Liver (tissue), 9 donors: ENCODE data around the gene LHFPL6. TPM values are rescaled to one million over a fixed set of nuclear protein-coding genes. Genes with fewer than 3 reads are reported as not detected.

Source experiments
- DNase-seq: peaks from one replicate; pipeline ENCODE4 v3.0.0-alpha.2; 2017; ENCODE audit warnings: low spot score
- H3K27ac ChIP-seq, 2 donors: one replicate each; pipeline ENCODE4 v1.7.0; 2013; ENCODE audit warnings: inconsistent platforms in 2 of 2, low read length in 2 of 2, control low read depth in 1 of 2, low read depth in 1 of 2, mild to moderate bottlenecking in 1 of 2
- H3K27me3 ChIP-seq, 4 donors: one replicate each; pipeline versions ENCODE4 v1.6.1 to v1.7.0; 2013; ENCODE audit warnings: low read length in 3 of 4, inconsistent platforms in 1 of 4, mild to moderate bottlenecking in 1 of 4, moderate library complexity in 1 of 4; ENCODE audit not compliant: control insufficient read depth in 4 of 4, insufficient read depth in 4 of 4
- H3K36me3 ChIP-seq, 4 donors: one replicate each; pipeline versions ENCODE4 v1.6.1 to v1.7.0; 2013; ENCODE audit warnings: low read length in 3 of 4, mild to moderate bottlenecking in 3 of 4, low read depth in 1 of 4, moderate library complexity in 1 of 4; ENCODE audit not compliant: control insufficient read depth in 4 of 4, insufficient read depth in 3 of 4
- H3K4me1 ChIP-seq, 4 donors: one replicate each; pipeline versions ENCODE4 v1.6.1 to v1.7.0; 2013; ENCODE audit warnings: low read length in 3 of 4, mild to moderate bottlenecking in 3 of 4, moderate library complexity in 1 of 4; ENCODE audit not compliant: control insufficient read depth in 4 of 4, insufficient read depth in 4 of 4
- H3K4me3 ChIP-seq, 3 donors: one replicate each; pipeline versions ENCODE4 v1.6.1 to v1.7.0; 2013; ENCODE audit warnings: low read length in 3 of 3, control low read depth in 1 of 3, low read depth in 1 of 3, mild to moderate bottlenecking in 1 of 3
- H3K9ac ChIP-seq, 2 donors: one replicate each; pipeline ENCODE4 v1.7.0; 2013; ENCODE audit warnings: low read length in 2 of 2, mild to moderate bottlenecking in 2 of 2, moderate library complexity in 2 of 2, control low read depth in 1 of 2, low read depth in 1 of 2
- H3K9me3 ChIP-seq, 4 donors: one replicate each; pipeline versions ENCODE4 v1.6.1 to v1.7.0; 2013; ENCODE audit warnings: low read length in 3 of 4; ENCODE audit not compliant: control insufficient read depth in 4 of 4
- ATF3 ChIP-seq: IDR thresholded peaks from 2 replicates; pipeline ENCODE4 v1.6.1; 2016; ENCODE audit warnings: antibody characterized with exemption
- CTCF ChIP-seq: fragments of 150-350 bp; IDR thresholded peaks from 2 replicates; pipeline ENCODE4 v1.5.1; 2017; ENCODE audit warnings: improper control_type of control experiment, low read depth, low read length; ENCODE audit not compliant: missing input control
- EGR1 ChIP-seq, 2 donors: IDR thresholded peaks; 2 replicates each; pipeline ENCODE4 v1.6.1; 2016 to 2018; ENCODE audit warnings: antibody characterized with exemption in 2 of 2, low read depth in 2 of 2
- FOXA1 ChIP-seq: IDR thresholded peaks from 2 replicates; pipeline ENCODE4 v1.6.1; 2016; ENCODE audit warnings: antibody characterized with exemption
- FOXA2 ChIP-seq: IDR thresholded peaks from 2 replicates; pipeline ENCODE4 v1.6.1; 2016; ENCODE audit warnings: antibody characterized with exemption
- HNF4A ChIP-seq, 2 donors: conservative IDR thresholded peaks; 2 replicates each; pipeline ENCODE4 v1.6.1; 2016; ENCODE audit warnings: antibody characterized with exemption in 2 of 2, mild to moderate bottlenecking in 2 of 2
- HNF4G ChIP-seq: IDR thresholded peaks from 2 replicates; pipeline ENCODE4 v1.6.1; 2016; ENCODE audit warnings: antibody characterized with exemption
- JUND ChIP-seq, 2 donors: IDR thresholded peaks; 2 replicates each; pipeline ENCODE4 v1.6.1; 2016; ENCODE audit warnings: antibody characterized with exemption in 2 of 2
- MAX ChIP-seq: IDR thresholded peaks from 2 replicates; pipeline ENCODE4 v1.6.1; 2016; ENCODE audit warnings: antibody characterized with exemption
- NR2F2 ChIP-seq: IDR thresholded peaks from 2 replicates; pipeline ENCODE4 v1.6.1; 2016; ENCODE audit warnings: antibody characterized with exemption
- RAD21 ChIP-seq, 2 donors: IDR thresholded peaks; 2 replicates each; pipeline ENCODE4 v1.6.1; 2016; ENCODE audit warnings: antibody characterized with exemption in 2 of 2, mild to moderate bottlenecking in 2 of 2
- REST ChIP-seq: IDR thresholded peaks from 2 replicates; pipeline ENCODE4 v1.6.1; 2016; ENCODE audit warnings: antibody characterized with exemption, mild to moderate bottlenecking
- RXRA ChIP-seq, 2 donors: IDR thresholded peaks; 2 replicates each; pipeline ENCODE4 v1.6.1; 2017 to 2018; ENCODE audit warnings: antibody characterized with exemption in 2 of 2, mild to moderate bottlenecking in 1 of 2
- TAF1 ChIP-seq: conservative IDR thresholded peaks from 2 replicates; pipeline ENCODE4 v1.6.1; 2016; ENCODE audit warnings: antibody characterized with exemption, mild to moderate bottlenecking
- YY1 ChIP-seq: IDR thresholded peaks from 2 replicates; pipeline ENCODE4 v1.6.1; 2016; ENCODE audit warnings: antibody characterized with exemption, mild to moderate bottlenecking
- ZBTB33 ChIP-seq: IDR thresholded peaks from 2 replicates; pipeline ENCODE4 v1.6.1; 2016; ENCODE audit warnings: antibody characterized with exemption
- WGBS: extraction: QIAGEN DNeasy Blood & Tissue Kit; methylation state at CpG from one replicate; pipeline ENCODE4 v1.1.7; 2013; 5-methylcytosine and 5-hydroxymethylcytosine counted together
- polyA plus RNA-seq, 2 donors: library from polyadenylated mRNA; stranded (reverse) in 1 of 2; unstranded in 1 of 2; fragments of 200-250 nt in 1 of 2; fragments of >200 nt in 1 of 2; fragmentation: Nextera tagmentation in 1 of 2; extraction: Ambion mirVana in 1 of 2; gene quantifications; one replicate each; pipeline versions ENCODE4 v1.2.1 to v1.2.3, GENCODE V29; 2013 to 2015
- total RNA-seq, 2 donors: library from RNA; depleted of rRNA; stranded (reverse); fragments of >200 nt; gene quantifications; one replicate each; pipeline ENCODE4 v1.2.3, GENCODE V29; 2014
- donor health status: healthy.
- donor health status: healthy.
- donor health status: healthy.
- donor health status: healthy.
- donor health status: healthy.

LHFPL6 gene
- total and polyA plus RNA-seq, 4 donors, result 2.6 to 8.3 (median 5.5) TPM

GRCh38 chr13:39486758-39487157, 116.2 kb downstream of the LHFPL6 start (continued):
- TF ChIP-seq ZBTB33, result no peak

GRCh38 chr13:39485314-39485700, 117.7 kb downstream of the LHFPL6 start:
- Histone ChIP-seq H3K4me1 (no peaks in the 10 kb centered on the region), H3K4me3 (no peak overlapping the region), H3K27me3 (no peaks in the 10 kb centered on the region), H3K9me3 (no peaks in the 10 kb centered on the region), H3K9ac (no peak overlapping the region), H3K27ac (no peak overlapping the region), H3K36me3 (no peaks in the 10 kb centered on the region)
- TF ChIP-seq FOXA1, result no peak
- TF ChIP-seq EGR1 (IDR thresholded peaks at IDR 0.05; ENCODE audit: low read depth in 2 of 2), result no peak
- no peak for DNase-seq

GRCh38 chr13:39484506-39485313, 118.3 kb downstream of the LHFPL6 start:
- Histone ChIP-seq H3K36me3 (no peaks in the 10 kb centered on the region), H3K9ac (no peak overlapping the region), H3K27me3 (no peaks in the 10 kb centered on the region), H3K4me3 (no peak overlapping the region), H3K27ac (no peak overlapping the region), H3K4me1 (no peaks in the 10 kb centered on the region), H3K9me3 (no peaks in the 10 kb centered on the region)
- 81% methylated on average over 4 of the region's 4 CpGs for WGBS
- TF ChIP-seq JUND (IDR thresholded peaks at IDR 0.05), result no peak
- no peak for TF ChIP-seq HNF4A (conservative IDR thresholded peaks at IDR 0.05)
- TF ChIP-seq CTCF, result no peak
- TF ChIP-seq FOXA1, result no peak
- no peak for TF ChIP-seq YY1
- no peak for DNase-seq

- Histone ChIP-seq H3K27me3 (no peaks in the 10 kb centered on the region), H3K36me3 (no peaks in the 10 kb centered on the region), H3K4me3 (no peak overlapping the region), H3K27ac (no peak overlapping the region), H3K4me1 (no peaks in the 10 kb centered on the region), H3K9me3 (no peaks in the 10 kb centered on the region), H3K9ac (no peak overlapping the region)
- DNase-seq, result no peak
- TF ChIP-seq JUND (IDR thresholded peaks at IDR 0.05) (no peak), RAD21 (IDR thresholded peaks at IDR 0.05) (no peak), TAF1 (no peak), FOXA2 (no peak), ZBTB33 (no peak), ATF3 (no peak), MAX (no peak), HNF4A (conservative IDR thresholded peaks at IDR 0.05) (no peak), HNF4G (no peak), YY1 (no peak), NR2F2 (no peak), RXRA (IDR thresholded peaks at IDR 0.05) (no peak), REST (no peak)
Observed at GRCh38 chr13:39483326-39483725, 119.7 kb downstream of the LHFPL6 start.
